Neural cell (in vitro differentiated cells): ENCODE measurements around the gene MACROH2A1. TPM values are rescaled to one million over a fixed set of nuclear protein-coding genes. Genes with fewer than 3 reads are reported as not detected.

Source experiments
- H2AFZ ChIP-seq: fragments of 200-600, 300-800 bp; sonication (generic), shearing (Covaris generic); 2 replicates; pipeline ENCODE4 v1.6.0; 2014; ENCODE audit warnings: low read depth, mild to moderate bottlenecking, antibody characterized with exemption, low read length, moderate library complexity
- H3F3A ChIP-seq: fragments of 200-600 bp; shearing (Covaris generic); 2 replicates; pipeline ENCODE4 v1.6.1; 2016; ENCODE audit warnings: mild to moderate bottlenecking, moderate library complexity, mixed read lengths, antibody characterized with exemption, low read length; ENCODE audit not compliant: insufficient read depth, poor library complexity, severe bottlenecking
- H3K27ac ChIP-seq: fragments of 200-600, 300-800 bp; sonication (generic), shearing (Covaris generic); 2 replicates; pipeline ENCODE4 v1.5.1; 2014; ENCODE audit warnings: mild to moderate bottlenecking, low read length, moderate library complexity
- H3K27me3 ChIP-seq: fragments of 300-800, 200-600 bp; sonication (generic), shearing (Covaris generic); 2 replicates; pipeline ENCODE4 v1.6.0; 2014; ENCODE audit warnings: mild to moderate bottlenecking, low read depth, low read length, moderate library complexity; ENCODE audit not compliant: insufficient read depth
- H3K36me3 ChIP-seq: fragments of 300-800, 200-600 bp; sonication (generic), shearing (Covaris generic); 2 replicates; pipeline ENCODE4 v1.5.1; 2014; ENCODE audit warnings: mild to moderate bottlenecking, antibody characterized with exemption, low read length, moderate library complexity; ENCODE audit not compliant: insufficient read depth
- H3K4me2 ChIP-seq: fragments of 300-800, 200-600 bp; sonication (generic), shearing (Covaris generic); 2 replicates; pipeline ENCODE4 v1.6.0; 2014; ENCODE audit warnings: mild to moderate bottlenecking, low read length
- H3K4me3 ChIP-seq: fragments of 300-800, 200-600 bp; sonication (generic), shearing (Covaris generic); 2 replicates; pipeline ENCODE4 v1.5.1; 2014; ENCODE audit warnings: mild to moderate bottlenecking, low read length, moderate library complexity
- H3K79me2 ChIP-seq: fragments of 200-600 bp; shearing (Covaris generic); replicated peaks from 2 replicates; pipeline ENCODE4 v1.6.0; 2014; ENCODE audit warnings: mild to moderate bottlenecking, low read length, moderate library complexity; ENCODE audit not compliant: insufficient read depth
- H3K9ac ChIP-seq: fragments of 300-800, 200-600 bp; sonication (generic), shearing (Covaris generic); 2 replicates; pipeline ENCODE4 v1.6.1; 2016; ENCODE audit warnings: mild to moderate bottlenecking, low read length, mixed read lengths
- H3K9me2 ChIP-seq: fragments of 200-600 bp; shearing (Covaris generic); 2 replicates; pipeline ENCODE4 v1.6.1; 2016; ENCODE audit warnings: mild to moderate bottlenecking, low read length, mixed read lengths; ENCODE audit not compliant: insufficient read depth
- H3K9me3 ChIP-seq: fragments of 200-600, 300-800 bp; sonication (generic), shearing (Covaris generic); 2 replicates; pipeline ENCODE4 v1.6.1; 2016; ENCODE audit warnings: mild to moderate bottlenecking, mixed run types, low read length, moderate library complexity, mixed read lengths
- H4K20me1 ChIP-seq: fragments of 200-600 bp; shearing (Covaris generic); 2 replicates; pipeline ENCODE4 v1.6.1; 2016; ENCODE audit warnings: mild to moderate bottlenecking, mixed run types; ENCODE audit not compliant: insufficient read depth
- EP300 ChIP-seq: fragments of 450-650 bp; conservative IDR thresholded peaks from 2 replicates; pipeline ENCODE4 v1.6.1; 2014; ENCODE audit warnings: antibody characterized with exemption, mild to moderate bottlenecking, moderate library complexity; ENCODE audit not compliant: poor library complexity, severe bottlenecking
- EZH2 ChIP-seq: fragments of 200-600, 300-800 bp; shearing (Covaris generic), sonication (generic); IDR thresholded peaks from 2 replicates; pipeline ENCODE4 v1.6.1; 2014; ENCODE audit warnings: antibody characterized with exemption, low read length, borderline replicate concordance, mild to moderate bottlenecking; ENCODE audit not compliant: insufficient read depth, poor library complexity, severe bottlenecking
- MXI1 ChIP-seq: fragments of 450-650 bp; conservative IDR thresholded peaks from 2 replicates; pipeline ENCODE4 v1.6.1; 2014; ENCODE audit warnings: antibody characterized with exemption, mild to moderate bottlenecking; ENCODE audit not compliant: poor library complexity, severe bottlenecking
- POLR2AphosphoS5 ChIP-seq: IDR thresholded peaks from 2 replicates; pipeline ENCODE4 v1.6.1; 2012
- RAD21 ChIP-seq: fragments of 450-650 bp; conservative IDR thresholded peaks from 2 replicates; pipeline ENCODE4 v1.6.1; 2014; ENCODE audit warnings: antibody characterized with exemption, mild to moderate bottlenecking, moderate library complexity
- SMC3 ChIP-seq: fragments of 450-650 bp; conservative IDR thresholded peaks from 2 replicates; pipeline ENCODE4 v1.6.1; 2014; ENCODE audit warnings: antibody characterized with exemption, mild to moderate bottlenecking, moderate library complexity; ENCODE audit not compliant: poor library complexity
- TAF1 ChIP-seq: IDR thresholded peaks from 2 replicates; pipeline ENCODE4 v1.6.1; 2012; ENCODE audit warnings: low read depth
- polyA plus RNA-seq: library from polyadenylated mRNA; depleted of rRNA; stranded (reverse); fragments of >200 nt; gene quantifications from 2 replicates; pipeline ENCODE4 v1.2.3, GENCODE V29; 2014
- TF ChIP-seq, protein P1 (sequence below): IDR thresholded peaks from 2 replicates; pipeline ENCODE4 v1.6.1; 2012; ENCODE audit warnings: borderline replicate concordance
- TF ChIP-seq, protein P2 (sequence below): fragments of 450-650 bp; IDR thresholded peaks from 2 replicates; pipeline ENCODE4 v1.5.1; 2014; ENCODE audit warnings: antibody characterized with exemption, mild to moderate bottlenecking, moderate library complexity; ENCODE audit not compliant: poor library complexity, severe bottlenecking

Gene MACROH2A1
- polyA plus RNA-seq, 1 donor from 2014 or later, result 351 TPM

DNA sequence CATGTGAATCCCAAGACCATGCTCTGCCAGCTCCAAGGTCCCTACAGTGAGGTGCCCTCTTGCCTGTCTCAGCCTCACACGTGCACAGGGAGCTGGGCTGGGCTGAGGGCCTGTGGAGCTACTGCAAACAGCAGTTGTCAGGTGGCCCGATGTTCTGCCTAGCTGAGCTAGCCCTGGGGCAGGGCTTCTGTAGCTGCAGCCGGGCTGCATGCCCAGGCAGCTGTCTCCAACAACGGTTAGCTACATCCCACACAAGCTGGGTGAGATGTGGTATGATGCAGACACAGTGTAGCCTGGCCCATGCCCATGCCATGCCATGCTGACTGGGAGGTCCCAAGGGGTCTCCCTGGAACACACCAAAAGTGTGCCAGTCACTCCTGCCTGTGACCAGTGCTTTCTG, 62.0 kb downstream of the MACROH2A1 start:
- Histone ChIP-seq H3K4me3 (no peak overlapping the region), H3K27me3 (no peaks in the 10 kb centered on the region), H4K20me1 (no peaks in the 10 kb centered on the region), H3K4me2 (no peak overlapping the region), H3K27ac (no peak overlapping the region), H3K9me2 (no peaks in the 10 kb centered on the region), H3K79me2 (no peaks in the 10 kb centered on the region), H3F3A (no peaks in the 10 kb centered on the region), H3K36me3 (peaks cover 3% of the 10 kb centered on the region), H3K9me3 (no peaks in the 10 kb centered on the region), H3K9ac (no peak overlapping the region), H2AFZ (no peak overlapping the region)
- TF ChIP-seq EP300, result no peak
- no peak for TF ChIP-seq SMC3
- TF ChIP-seq EZH2, result no peak
- TF ChIP-seq, protein P1, sequence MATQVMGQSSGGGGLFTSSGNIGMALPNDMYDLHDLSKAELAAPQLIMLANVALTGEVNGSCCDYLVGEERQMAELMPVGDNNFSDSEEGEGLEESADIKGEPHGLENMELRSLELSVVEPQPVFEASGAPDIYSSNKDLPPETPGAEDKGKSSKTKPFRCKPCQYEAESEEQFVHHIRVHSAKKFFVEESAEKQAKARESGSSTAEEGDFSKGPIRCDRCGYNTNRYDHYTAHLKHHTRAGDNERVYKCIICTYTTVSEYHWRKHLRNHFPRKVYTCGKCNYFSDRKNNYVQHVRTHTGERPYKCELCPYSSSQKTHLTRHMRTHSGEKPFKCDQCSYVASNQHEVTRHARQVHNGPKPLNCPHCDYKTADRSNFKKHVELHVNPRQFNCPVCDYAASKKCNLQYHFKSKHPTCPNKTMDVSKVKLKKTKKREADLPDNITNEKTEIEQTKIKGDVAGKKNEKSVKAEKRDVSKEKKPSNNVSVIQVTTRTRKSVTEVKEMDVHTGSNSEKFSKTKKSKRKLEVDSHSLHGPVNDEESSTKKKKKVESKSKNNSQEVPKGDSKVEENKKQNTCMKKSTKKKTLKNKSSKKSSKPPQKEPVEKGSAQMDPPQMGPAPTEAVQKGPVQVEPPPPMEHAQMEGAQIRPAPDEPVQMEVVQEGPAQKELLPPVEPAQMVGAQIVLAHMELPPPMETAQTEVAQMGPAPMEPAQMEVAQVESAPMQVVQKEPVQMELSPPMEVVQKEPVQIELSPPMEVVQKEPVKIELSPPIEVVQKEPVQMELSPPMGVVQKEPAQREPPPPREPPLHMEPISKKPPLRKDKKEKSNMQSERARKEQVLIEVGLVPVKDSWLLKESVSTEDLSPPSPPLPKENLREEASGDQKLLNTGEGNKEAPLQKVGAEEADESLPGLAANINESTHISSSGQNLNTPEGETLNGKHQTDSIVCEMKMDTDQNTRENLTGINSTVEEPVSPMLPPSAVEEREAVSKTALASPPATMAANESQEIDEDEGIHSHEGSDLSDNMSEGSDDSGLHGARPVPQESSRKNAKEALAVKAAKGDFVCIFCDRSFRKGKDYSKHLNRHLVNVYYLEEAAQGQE, result no peak
- TF ChIP-seq TAF1, result no peak
- TF ChIP-seq, protein P2, sequence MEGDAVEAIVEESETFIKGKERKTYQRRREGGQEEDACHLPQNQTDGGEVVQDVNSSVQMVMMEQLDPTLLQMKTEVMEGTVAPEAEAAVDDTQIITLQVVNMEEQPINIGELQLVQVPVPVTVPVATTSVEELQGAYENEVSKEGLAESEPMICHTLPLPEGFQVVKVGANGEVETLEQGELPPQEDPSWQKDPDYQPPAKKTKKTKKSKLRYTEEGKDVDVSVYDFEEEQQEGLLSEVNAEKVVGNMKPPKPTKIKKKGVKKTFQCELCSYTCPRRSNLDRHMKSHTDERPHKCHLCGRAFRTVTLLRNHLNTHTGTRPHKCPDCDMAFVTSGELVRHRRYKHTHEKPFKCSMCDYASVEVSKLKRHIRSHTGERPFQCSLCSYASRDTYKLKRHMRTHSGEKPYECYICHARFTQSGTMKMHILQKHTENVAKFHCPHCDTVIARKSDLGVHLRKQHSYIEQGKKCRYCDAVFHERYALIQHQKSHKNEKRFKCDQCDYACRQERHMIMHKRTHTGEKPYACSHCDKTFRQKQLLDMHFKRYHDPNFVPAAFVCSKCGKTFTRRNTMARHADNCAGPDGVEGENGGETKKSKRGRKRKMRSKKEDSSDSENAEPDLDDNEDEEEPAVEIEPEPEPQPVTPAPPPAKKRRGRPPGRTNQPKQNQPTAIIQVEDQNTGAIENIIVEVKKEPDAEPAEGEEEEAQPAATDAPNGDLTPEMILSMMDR, result no peak
- TF ChIP-seq POLR2AphosphoS5, result no peak
- no peak for TF ChIP-seq MXI1
- no peak for TF ChIP-seq RAD21

DNA sequence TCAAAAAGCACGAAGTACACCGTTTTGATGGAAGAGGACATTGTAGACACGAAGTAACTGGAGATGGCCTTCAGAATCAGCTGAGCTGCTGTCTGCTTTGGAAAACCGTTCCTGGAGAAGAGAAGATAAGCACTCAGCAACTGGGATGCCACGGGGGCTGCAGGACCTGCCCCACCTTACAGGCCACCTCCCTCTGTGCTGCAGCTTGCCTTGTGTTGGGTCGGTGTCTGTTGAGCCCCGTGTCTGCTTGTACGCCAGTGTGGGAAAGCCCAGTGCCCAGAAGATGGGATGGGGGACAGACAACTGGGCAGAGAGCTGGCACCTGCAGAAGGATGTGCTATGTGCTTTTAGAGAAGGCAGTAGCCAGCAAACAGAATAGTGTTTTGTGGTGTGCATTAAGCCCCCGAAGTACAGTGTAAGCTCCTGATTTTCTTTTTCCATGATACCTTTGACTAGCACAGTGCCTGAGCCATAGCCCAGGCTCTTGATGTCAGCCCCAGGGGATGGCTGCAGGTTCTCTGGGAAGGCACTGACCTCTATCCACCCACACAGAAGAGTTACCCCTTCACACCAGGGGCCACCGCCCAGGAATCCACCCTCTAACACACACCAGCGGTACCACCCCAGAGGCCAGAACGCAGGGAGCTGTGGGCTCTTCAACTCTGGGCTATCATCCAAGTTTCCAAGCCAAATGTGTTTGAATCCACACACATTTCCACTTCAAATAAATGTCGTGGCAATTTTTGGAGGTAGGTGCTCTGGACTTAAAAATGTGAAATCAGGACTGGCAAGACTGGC, 63.8 kb downstream of the MACROH2A1 start:
- Histone ChIP-seq H3K9me3 (no peaks in the 10 kb centered on the region), H3K27ac (no peak overlapping the region), H2AFZ (no peak overlapping the region), H3K4me3 (no peak overlapping the region), H4K20me1 (no peaks in the 10 kb centered on the region), H3K9ac (no peak overlapping the region), H3K27me3 (no peaks in the 10 kb centered on the region), H3K4me2 (no peak overlapping the region), H3K36me3 (no peaks in the 10 kb centered on the region), H3K79me2 (no peaks in the 10 kb centered on the region), H3F3A (no peaks in the 10 kb centered on the region), H3K9me2 (no peaks in the 10 kb centered on the region)
- TF ChIP-seq RAD21, result no peak
- TF ChIP-seq TAF1, result no peak
- TF ChIP-seq, protein P1, result no peak
- TF ChIP-seq EZH2, result no peak
- no peak for TF ChIP-seq SMC3
- TF ChIP-seq, protein P2, result no peak
- TF ChIP-seq EP300, result no peak
- no peak for TF ChIP-seq MXI1
